H9 (cell line): Measurements from ENCODE around the gene YBX3. TPM values are rescaled to one million over a fixed set of nuclear protein-coding genes. Genes with fewer than 3 reads are reported as not detected.
A peak's percentile ranks its signal among the peaks of the same experiment; 100 is the strongest.

Experiments used
- DNase-seq: peaks from one replicate; pipeline ENCODE4 v3.0.0-alpha.2; 2017
- H2AFZ ChIP-seq: one replicate; pipeline ENCODE4 v1.6.1; 2013; ENCODE audit warnings: mild to moderate bottlenecking, low read length, control low read depth, moderate library complexity
- H2AK5ac ChIP-seq: 2 replicates; pipeline ENCODE4 v1.6.1; 2013; ENCODE audit warnings: low read length, control low read depth, mixed read lengths; ENCODE audit not compliant: insufficient read length
- H2BK120ac ChIP-seq: one replicate; pipeline ENCODE4 v1.6.1; 2013; ENCODE audit warnings: low read depth, mild to moderate bottlenecking, low read length, control low read depth, inconsistent platforms; ENCODE audit not compliant: poor library complexity, severe bottlenecking
- H2BK12ac ChIP-seq: 2 replicates; pipeline ENCODE4 v1.6.1; 2013; ENCODE audit warnings: low read length, control low read depth, mixed read lengths, low read depth; ENCODE audit not compliant: insufficient read length
- H2BK15ac ChIP-seq: 2 replicates; pipeline ENCODE4 v1.6.1; 2013; ENCODE audit warnings: low read depth, low read length, control low read depth
- H2BK20ac ChIP-seq: one replicate; pipeline ENCODE4 v1.6.1; 2013; ENCODE audit warnings: low read depth, mild to moderate bottlenecking, low read length, control low read depth, inconsistent platforms; ENCODE audit not compliant: poor library complexity, severe bottlenecking
- H2BK5ac ChIP-seq: 2 replicates; pipeline ENCODE4 v1.6.1; 2013; ENCODE audit warnings: low read length, control low read depth, mixed read lengths; ENCODE audit not compliant: insufficient read length
- H3K14ac ChIP-seq: 2 replicates; pipeline ENCODE4 v1.6.1; 2013; ENCODE audit warnings: low read length, control low read depth; ENCODE audit not compliant: insufficient read depth
- H3K18ac ChIP-seq: 2 replicates; pipeline ENCODE4 v1.6.1; 2013; ENCODE audit warnings: low read depth, mild to moderate bottlenecking, mixed read lengths, low read length, control low read depth; ENCODE audit not compliant: insufficient read length
- H3K23ac ChIP-seq: 2 replicates; pipeline ENCODE4 v1.6.1; 2013; ENCODE audit warnings: low read length, control low read depth, mixed read lengths, low read depth; ENCODE audit not compliant: insufficient read length
- H3K23me2 ChIP-seq: 2 replicates; pipeline ENCODE4 v1.6.1; 2013; ENCODE audit warnings: low read depth, mild to moderate bottlenecking, mixed read lengths, low read length, control low read depth; ENCODE audit not compliant: insufficient read length, poor library complexity, severe bottlenecking
- H3K27ac ChIP-seq: 2 replicates; pipeline ENCODE4 v1.5.1; 2013; ENCODE audit warnings: low read length, control low read depth, mixed read lengths, low read depth; ENCODE audit not compliant: insufficient read length
- H3K27me3 ChIP-seq: 2 replicates; pipeline ENCODE4 v1.6.1; 2013; ENCODE audit warnings: low read length, control low read depth, inconsistent platforms; ENCODE audit not compliant: insufficient read depth
- H3K4ac ChIP-seq: 2 replicates; pipeline ENCODE4 v1.6.1; 2013; ENCODE audit warnings: low read depth, mild to moderate bottlenecking, control low read depth, inconsistent platforms, low read length, moderate library complexity
- H3K4me1 ChIP-seq: 2 replicates; pipeline ENCODE4 v1.6.1; 2013; ENCODE audit warnings: low read length, control low read depth, inconsistent platforms; ENCODE audit not compliant: insufficient read depth
- H3K4me2 ChIP-seq: 2 replicates; pipeline ENCODE4 v1.6.1; 2013; ENCODE audit warnings: low read length, control low read depth, mixed read lengths; ENCODE audit not compliant: insufficient read length, insufficient read depth
- H3K56ac ChIP-seq: 2 replicates; pipeline ENCODE4 v1.6.1; 2013; ENCODE audit warnings: low read depth, mild to moderate bottlenecking, mixed read lengths, low read length, control low read depth; ENCODE audit not compliant: insufficient read length
- H3K79me1 ChIP-seq: 2 replicates; pipeline ENCODE4 v1.6.1; 2013; ENCODE audit warnings: low read depth, mild to moderate bottlenecking, moderate library complexity, low read length, control low read depth, inconsistent platforms; ENCODE audit not compliant: insufficient read depth, poor library complexity, severe bottlenecking
- H3K79me2 ChIP-seq: 2 replicates; pipeline ENCODE4 v1.6.1; 2013; ENCODE audit warnings: low read length, control low read depth, inconsistent platforms; ENCODE audit not compliant: insufficient read depth
- H3K9ac ChIP-seq: 2 replicates; pipeline ENCODE4 v1.6.1; 2013; ENCODE audit warnings: low read length, control low read depth, mixed read lengths; ENCODE audit not compliant: insufficient read length; ENCODE audit errors: extremely low read depth
- H3K9me3 ChIP-seq: one replicate; pipeline ENCODE4 v1.6.1; 2013; ENCODE audit warnings: low read depth, low read length, inconsistent platforms; ENCODE audit not compliant: control insufficient read depth
- H3T11ph ChIP-seq: one replicate; pipeline ENCODE4 v1.6.1; 2013; ENCODE audit warnings: mild to moderate bottlenecking, low read length, control low read depth, inconsistent platforms
- H4K20me1 ChIP-seq: one replicate; pipeline ENCODE4 v1.6.1; 2013; ENCODE audit not compliant: control insufficient read depth, insufficient read length, insufficient read depth
- H4K5ac ChIP-seq: 2 replicates; pipeline ENCODE4 v1.6.1; 2013; ENCODE audit warnings: low read depth, mild to moderate bottlenecking, mixed read lengths, low read length, control low read depth; ENCODE audit not compliant: insufficient read length
- H4K8ac ChIP-seq: replicated peaks from 2 replicates; pipeline ENCODE4 v1.6.1; 2013; ENCODE audit warnings: low read length, control low read depth, mixed read lengths, low read depth; ENCODE audit not compliant: insufficient read length
- H4K91ac ChIP-seq: 2 replicates; pipeline ENCODE4 v1.6.1; 2013; ENCODE audit warnings: low read depth, mild to moderate bottlenecking, moderate library complexity, mixed read lengths, low read length, control low read depth; ENCODE audit not compliant: insufficient read length
- H3K27ac Mint-ChIP-seq, 3 experiments: 2 replicates in 2 of 3; 3 replicates in 1 of 3; pipeline ENCODE4 v1.8.0; 2020 to 2021; ENCODE audit warnings: mixed read lengths in 3 of 3, mild to moderate bottlenecking in 1 of 3, moderate library complexity in 1 of 3
- H3K27me3 Mint-ChIP-seq: 2 replicates; pipeline ENCODE4 v1.8.0; 2021; ENCODE audit warnings: low read depth, mild to moderate bottlenecking, moderate library complexity, mixed read lengths
- H3K36me3 Mint-ChIP-seq, 3 experiments: 2 replicates in 2 of 3; 3 replicates in 1 of 3; pipeline ENCODE4 v1.8.0; 2020 to 2021; ENCODE audit warnings: low read depth in 3 of 3, mixed read lengths in 3 of 3; ENCODE audit not compliant: insufficient read depth in 1 of 3
- H3K4me1 Mint-ChIP-seq, 2 experiments: 2 replicates each; pipeline ENCODE4 v1.8.0; 2020; ENCODE audit warnings: mixed read lengths in 2 of 2
- H3K4me3 Mint-ChIP-seq, 2 experiments: 2 replicates in 1 of 2; 3 replicates in 1 of 2; pipeline ENCODE4 v1.8.0; 2020 to 2021; ENCODE audit warnings: mild to moderate bottlenecking in 2 of 2, mixed read lengths in 2 of 2, moderate library complexity in 1 of 2
- H3K9me3 Mint-ChIP-seq, 2 experiments: 2 replicates in 1 of 2; 3 replicates in 1 of 2; pipeline ENCODE4 v1.8.0; 2020; ENCODE audit warnings: mild to moderate bottlenecking in 2 of 2, mixed read lengths in 2 of 2, moderate library complexity in 1 of 2
- WGBS: extraction: QIAGEN DNeasy Blood & Tissue Kit; methylation state at CpG from one replicate; pipeline ENCODE4 v1.1.7; 2013; ENCODE audit warnings: missing lambda C conversion rate, low lambda C conversion rate, mixed read lengths; ENCODE audit not compliant: insufficient read length; ENCODE audit errors: extremely low coverage; 5-methylcytosine and 5-hydroxymethylcytosine counted together
- total RNA-seq: library from RNA; stranded (reverse); gene quantifications from 2 replicates; pipeline ENCODE4 v1.2.1, GENCODE V29; 2021
- TF ChIP-seq, protein P1 (sequence below): fragments of 200-600 bp; sonication (generic); conservative IDR thresholded peaks from 3 replicates; pipeline ENCODE4 v1.8.0; 2021; ENCODE audit warnings: antibody characterized with exemption, mild to moderate bottlenecking

YBX3 gene
- total RNA-seq, 1 experiment from 2014 or later = 343 TPM

DNA sequence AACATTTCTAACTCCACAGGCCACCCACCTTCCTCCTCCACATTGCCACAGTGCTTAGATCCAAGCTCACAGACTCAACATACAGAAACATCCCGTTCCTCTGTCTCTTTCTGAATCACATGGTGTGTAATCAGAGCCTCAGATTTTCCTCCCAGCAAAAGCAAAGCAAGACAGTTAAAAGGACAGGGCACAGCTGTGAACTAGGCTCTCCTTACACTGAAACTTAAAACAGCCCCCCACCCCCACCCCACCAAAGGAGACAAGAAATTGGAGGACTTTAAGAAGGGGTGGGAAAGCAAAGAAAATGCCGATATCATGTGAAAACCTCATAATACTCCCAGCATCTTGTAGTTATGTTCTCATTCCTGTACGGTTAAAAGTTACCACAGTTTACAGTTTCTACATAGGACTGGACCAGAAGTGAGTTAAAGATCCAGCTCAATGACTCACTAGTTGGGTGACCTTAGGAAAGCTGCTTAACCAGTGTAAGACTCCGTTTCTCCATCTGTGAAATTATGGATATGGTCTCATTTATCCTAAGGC is 4.8 kb downstream of the YBX3 start:
- Histone ChIP-seq H2AFZ (no peak overlapping the region), H3K27ac (no peak overlapping the region), H4K91ac (no peak overlapping the region), H3K79me1 (no peaks in the 10 kb centered on the region), H3K23ac (no peak overlapping the region), H2BK12ac (no peak overlapping the region), H2BK120ac (no peak overlapping the region), H3K79me2 (peaks cover 27% of the 10 kb centered on the region), H3K9ac (no peak overlapping the region), H3K9me3 (no peaks in the 10 kb centered on the region), H2BK20ac (no peak overlapping the region), H2BK5ac (no peak overlapping the region), H3K4ac (no peak overlapping the region), H2BK15ac (no peak overlapping the region), H3T11ph (no peak overlapping the region), H3K4me1 (peaks cover 2% of the 10 kb centered on the region; the same call in 1 of the 2 replicates), H3K56ac (no peak overlapping the region), H3K18ac (no peak overlapping the region), H4K5ac (no peak overlapping the region), H3K14ac (no peak overlapping the region), H2AK5ac (no peak overlapping the region), H4K8ac (no peak overlapping the region), H3K27me3 (no peaks in the 10 kb centered on the region), H3K4me2 (no peak overlapping the region), H3K23me2 (peaks cover 3% of the 10 kb centered on the region), H4K20me1 (no peaks in the 10 kb centered on the region)
- Mint-ChIP-seq H3K27ac (peak overlapping the region; percentile 45 to 77 (median 60); a peak in 5 of 7 replicates), H3K4me3 (peak overlapping the region in 1 of 2 experiments; percentile 12; a peak in 1 of 5 replicates), H3K4me1 (peaks cover 49 to 51% of the 10 kb centered on the region in 2 experiments), H3K9me3 (peaks cover 0 to 2% of the 10 kb centered on the region in 2 experiments; a peak in 1 of 5 replicates), H3K36me3 (peaks cover 16 to 46% (median 31%) of the 10 kb centered on the region in 3 experiments; a peak in 6 of 7 replicates), H3K27me3 (no peaks in the 10 kb centered on the region)
- WGBS = no CpG with 5 or more reads among the region's 4 CpGs
- no peak for DNase-seq
- TF ChIP-seq, protein P1, sequence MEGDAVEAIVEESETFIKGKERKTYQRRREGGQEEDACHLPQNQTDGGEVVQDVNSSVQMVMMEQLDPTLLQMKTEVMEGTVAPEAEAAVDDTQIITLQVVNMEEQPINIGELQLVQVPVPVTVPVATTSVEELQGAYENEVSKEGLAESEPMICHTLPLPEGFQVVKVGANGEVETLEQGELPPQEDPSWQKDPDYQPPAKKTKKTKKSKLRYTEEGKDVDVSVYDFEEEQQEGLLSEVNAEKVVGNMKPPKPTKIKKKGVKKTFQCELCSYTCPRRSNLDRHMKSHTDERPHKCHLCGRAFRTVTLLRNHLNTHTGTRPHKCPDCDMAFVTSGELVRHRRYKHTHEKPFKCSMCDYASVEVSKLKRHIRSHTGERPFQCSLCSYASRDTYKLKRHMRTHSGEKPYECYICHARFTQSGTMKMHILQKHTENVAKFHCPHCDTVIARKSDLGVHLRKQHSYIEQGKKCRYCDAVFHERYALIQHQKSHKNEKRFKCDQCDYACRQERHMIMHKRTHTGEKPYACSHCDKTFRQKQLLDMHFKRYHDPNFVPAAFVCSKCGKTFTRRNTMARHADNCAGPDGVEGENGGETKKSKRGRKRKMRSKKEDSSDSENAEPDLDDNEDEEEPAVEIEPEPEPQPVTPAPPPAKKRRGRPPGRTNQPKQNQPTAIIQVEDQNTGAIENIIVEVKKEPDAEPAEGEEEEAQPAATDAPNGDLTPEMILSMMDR = no peak
